Measurements from ENCODE around the gene MAPK8. TPM values are rescaled to one million over a fixed set of nuclear protein-coding genes. Genes with fewer than 3 reads are reported as not detected.
A peak's percentile ranks its signal among the peaks of the same experiment; 100 is the strongest.

The MAPK8 gene
- total RNA-seq, 1 donor from 2014 or later = 7.7 TPM

- DNase-seq (ENCODE audit: low spot score in 2 of 2) = no peak
- H3K27ac ChIP-seq = no peak overlapping the region
- H3K36me3 ChIP-seq = no peaks in the 10 kb centered on the region
- peaks cover 0 to 6% of the 10 kb centered on the region in 2 donors for H3K4me1 ChIP-seq
- H3K4me3 ChIP-seq = no peak overlapping the region
- no peaks in the 10 kb centered on the region for H3K9me3 ChIP-seq
- intact Hi-C loops (cut with DNase I) = no loop called here
- TF ChIP-seq CTCF (IDR thresholded peaks at IDR 0.05) = no peak
- H3K27me3 ChIP-seq = no peaks in the 10 kb centered on the region
Measured at GRCh38 chr10:48460182-48460581, 153.7 kb downstream of the MAPK8 start.

GRCh38 chr10:48461623-48462481 lies 155.4 kb downstream of the MAPK8 start:
- H3K27me3 ChIP-seq = no peaks in the 10 kb centered on the region
- H3K4me1 ChIP-seq = peaks cover 2 to 17% of the 10 kb centered on the region in 2 donors
- H3K27ac ChIP-seq = no peak overlapping the region
- TF ChIP-seq CTCF (IDR thresholded peaks at IDR 0.05) = no peak
- H3K36me3 ChIP-seq = no peaks in the 10 kb centered on the region
- intact Hi-C loops (cut with DNase I) = no loop called here
- no peaks in the 10 kb centered on the region for H3K9me3 ChIP-seq
- no peak overlapping the region for H3K4me3 ChIP-seq
- DNase-seq (ENCODE audit: low spot score in 2 of 2) = peak in 1 of 2 donors; percentile 54

- Histone ChIP-seq H3K27ac (no peak overlapping the region), H3K4me3 (no peak overlapping the region), H3K36me3 (no peaks in the 10 kb centered on the region), H3K27me3 (no peaks in the 10 kb centered on the region), H3K9me3 (no peaks in the 10 kb centered on the region), H3K4me1 (peaks cover 2 to 17% of the 10 kb centered on the region in 2 donors)
- no peak for TF ChIP-seq CTCF (IDR thresholded peaks at IDR 0.05)
- peak in 1 of 2 donors; percentile 54 for DNase-seq (ENCODE audit: low spot score in 2 of 2)
- intact Hi-C loops (cut with DNase I) = no loop called here
Measured at GRCh38 chr10:48462482-48463020, 156.1 kb downstream of the MAPK8 start.

GRCh38 chr10:48463318-48464003 lies 157.0 kb downstream of the MAPK8 start:
- Histone ChIP-seq H3K36me3 (no peaks in the 10 kb centered on the region), H3K27ac (no peak overlapping the region), H3K27me3 (no peaks in the 10 kb centered on the region), H3K9me3 (no peaks in the 10 kb centered on the region), H3K4me1 (peaks cover 2 to 17% of the 10 kb centered on the region in 2 donors), H3K4me3 (no peak overlapping the region)
- TF ChIP-seq CTCF (IDR thresholded peaks at IDR 0.05) = no peak
- intact Hi-C loops (cut with DNase I) = no loop called here
- DNase-seq (ENCODE audit: low spot score in 2 of 2) = peak in 1 of 2 donors; percentile 63

GRCh38 chr10:48464121-48464870 lies 157.8 kb downstream of the MAPK8 start:
- no peaks in the 10 kb centered on the region for H3K27me3 ChIP-seq
- no peaks in the 10 kb centered on the region for H3K36me3 ChIP-seq
- H3K4me3 ChIP-seq = no peak overlapping the region
- no peak overlapping the region for H3K27ac ChIP-seq
- no peak for TF ChIP-seq CTCF (IDR thresholded peaks at IDR 0.05)
- H3K9me3 ChIP-seq = no peaks in the 10 kb centered on the region
- intact Hi-C loops (cut with DNase I) = no loop called here
- DNase-seq (ENCODE audit: low spot score in 2 of 2) = no peak
- H3K4me1 ChIP-seq = peaks cover 2 to 17% of the 10 kb centered on the region in 2 donors

All from ascending aorta (tissue), 2 donors.